HG03354 (cell line): ENCODE results near the gene FOXK2.

Experiments
- ATAC-seq: cut with Tn5 transposase; IDR thresholded peaks from one replicate; pipeline ENCODE4 v1.9.1; 2021; ENCODE audit warnings: mild to moderate bottlenecking; ENCODE audit not compliant: unreplicated experiment, poor library complexity, severe bottlenecking

FOXK2 gene

DNA sequence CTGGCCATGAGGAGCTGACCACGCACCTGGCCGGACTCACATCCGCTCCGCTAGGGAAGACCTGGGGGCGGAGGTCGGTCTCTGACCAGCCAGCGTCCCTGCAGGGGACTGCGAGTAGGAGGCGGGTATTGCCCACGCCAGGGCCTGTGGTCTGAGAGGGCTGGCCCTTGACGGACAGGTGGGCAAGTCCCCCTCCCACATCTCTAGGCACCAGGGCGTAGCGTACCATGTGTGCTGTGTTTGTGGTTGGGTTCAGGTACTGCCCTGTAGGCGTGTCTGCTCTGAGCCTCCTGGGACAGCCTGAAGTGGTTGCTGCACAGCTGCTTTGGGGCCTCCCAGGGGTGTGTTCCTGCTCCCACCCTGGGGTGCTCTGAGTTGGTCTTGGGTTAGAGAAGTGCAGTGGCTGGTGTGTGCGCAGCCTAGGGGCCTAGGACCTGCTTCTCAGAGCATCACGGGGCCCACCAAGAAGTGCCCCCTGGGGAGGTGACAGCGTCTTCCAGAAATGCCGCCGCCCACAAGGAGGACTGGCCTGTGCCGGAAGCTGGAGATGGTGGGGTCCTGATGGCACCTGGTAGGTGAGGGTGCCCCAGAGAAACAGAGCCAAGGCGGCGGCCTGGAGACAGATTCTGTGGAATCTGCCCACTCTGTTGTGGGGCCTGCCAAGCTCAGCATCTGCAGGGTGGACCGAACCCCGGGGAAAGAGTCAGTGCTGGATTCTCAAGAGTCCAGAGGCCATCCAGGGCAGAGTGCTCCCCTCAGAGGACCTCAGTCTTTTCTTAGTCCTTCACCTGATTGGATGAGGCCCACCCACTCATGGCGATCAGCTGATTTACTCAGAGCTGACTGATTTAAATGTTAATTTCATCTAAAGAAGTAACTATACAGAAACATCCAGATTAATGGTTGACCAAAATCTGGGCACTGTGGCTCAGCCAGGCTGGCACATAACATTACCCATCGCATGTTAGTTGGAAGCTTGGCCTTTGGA, 80.4 kb downstream of the FOXK2 start:
- ATAC-seq: no peak

DNA sequence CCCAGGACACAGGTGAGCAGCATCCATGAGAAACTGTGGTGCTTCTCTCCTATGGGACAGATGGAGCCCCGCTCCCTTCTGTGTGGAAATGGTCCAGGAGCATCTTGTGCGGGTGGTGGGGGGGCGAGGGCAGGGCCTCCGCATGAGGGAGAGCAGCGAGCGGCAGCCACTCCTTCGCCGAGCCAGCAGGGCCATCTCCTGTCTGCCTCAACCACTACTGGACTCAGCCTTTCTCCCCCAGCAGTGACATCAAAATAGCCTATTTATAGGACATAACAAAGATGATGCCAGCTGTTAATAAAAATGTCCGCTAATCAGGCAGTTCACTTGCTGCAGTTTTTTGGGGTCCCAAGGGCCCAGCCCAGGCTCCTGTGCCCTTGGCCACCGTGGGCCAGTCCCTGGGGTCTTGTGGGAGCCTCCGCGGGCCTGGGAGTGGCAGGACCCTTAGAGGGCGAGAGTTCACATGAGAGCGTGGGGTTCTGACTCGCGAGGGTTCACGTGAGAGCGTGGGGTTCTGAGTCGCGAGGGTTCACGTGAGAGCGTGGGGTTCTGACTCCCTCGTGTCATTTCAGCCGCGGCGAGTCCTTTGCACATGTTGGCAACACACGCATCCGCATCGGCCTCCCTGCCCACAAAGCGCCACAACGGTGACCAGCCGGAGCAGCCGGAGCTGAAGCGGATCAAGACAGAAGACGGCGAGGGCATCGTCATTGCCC, 81.4 kb downstream of the FOXK2 start:
- no peak for ATAC-seq

DNA sequence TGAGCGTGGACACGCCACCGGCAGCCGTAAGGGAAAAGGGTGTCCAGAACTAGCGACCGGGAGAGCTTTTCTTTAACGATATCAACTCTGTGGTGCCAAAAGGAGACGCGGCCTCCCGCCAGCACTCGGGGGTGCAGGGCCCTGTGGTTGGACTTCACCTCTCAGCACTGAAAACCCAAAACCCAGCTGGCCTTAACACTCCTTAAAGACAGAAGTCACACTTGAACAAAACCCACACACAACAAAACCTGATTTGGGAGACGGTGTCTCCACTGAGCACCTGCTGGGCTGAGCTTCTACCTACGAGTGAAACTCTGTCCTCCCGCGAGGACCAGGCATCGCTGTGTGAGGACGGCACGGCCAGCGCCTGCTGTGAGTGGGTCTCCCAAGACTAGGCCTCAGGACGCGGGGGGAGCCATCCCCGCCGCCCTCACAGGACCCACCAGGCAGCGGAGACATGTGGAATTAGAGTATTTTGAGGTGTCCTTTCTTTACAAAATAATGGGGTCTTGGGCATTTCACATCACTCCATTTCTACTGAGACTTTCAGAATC, 82.0 kb downstream of the FOXK2 start:
- no peak for ATAC-seq

DNA sequence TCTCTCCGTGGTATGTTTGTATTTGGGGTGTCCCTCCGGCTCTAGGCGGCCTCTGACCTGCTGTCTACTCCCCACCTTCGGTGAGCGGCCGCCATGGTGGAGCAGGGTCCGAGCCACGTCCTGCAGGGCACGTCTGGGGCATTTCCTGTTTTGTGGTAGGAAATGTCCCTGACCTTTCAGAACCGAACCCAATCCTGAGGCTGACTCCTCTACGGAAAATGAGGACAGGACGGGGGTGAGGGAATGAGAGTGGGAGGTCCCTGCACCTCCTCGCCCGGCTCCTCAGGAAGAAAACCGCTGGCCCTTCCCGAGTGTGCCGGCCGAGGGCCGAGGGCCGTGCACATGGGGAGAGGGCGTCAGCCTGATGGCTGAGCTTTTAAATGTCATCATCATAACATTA, 83.0 kb downstream of the FOXK2 start:
- ATAC-seq: no peak

DNA sequence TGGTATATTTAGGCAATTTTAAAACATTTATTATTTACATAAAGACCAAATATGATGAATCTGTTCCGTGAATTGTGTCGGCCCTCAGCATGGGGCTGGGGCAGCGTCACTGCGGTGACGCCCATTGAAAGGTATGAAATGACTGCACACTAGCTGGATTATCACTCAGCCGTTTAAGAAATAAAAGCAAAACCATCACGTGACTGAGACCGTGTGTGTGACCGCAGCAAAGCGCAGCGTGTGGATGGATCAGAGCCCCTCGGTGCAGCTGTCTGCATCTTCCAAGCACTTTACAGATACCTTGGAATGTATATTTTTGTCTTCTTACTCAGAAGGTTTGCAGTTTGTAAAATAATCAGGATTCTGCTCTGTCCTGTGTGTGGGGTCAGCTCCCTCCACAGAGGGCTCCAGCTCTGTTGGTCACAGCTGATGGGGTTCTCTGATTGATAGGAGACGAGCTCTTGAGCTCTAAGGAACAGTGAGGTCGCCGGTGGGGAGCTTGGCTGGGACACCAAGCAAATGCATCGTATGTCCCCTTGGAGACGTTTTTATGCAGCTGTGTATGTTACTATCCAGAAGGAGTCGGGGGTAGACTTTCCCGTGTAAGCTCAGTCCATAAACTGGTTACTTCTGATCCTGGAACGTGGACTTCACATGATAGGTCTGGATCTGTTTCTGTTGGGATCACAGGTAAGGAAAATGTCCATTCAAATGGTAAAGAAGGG, 83.6 kb downstream of the FOXK2 start:
- ATAC-seq: no peak

DNA sequence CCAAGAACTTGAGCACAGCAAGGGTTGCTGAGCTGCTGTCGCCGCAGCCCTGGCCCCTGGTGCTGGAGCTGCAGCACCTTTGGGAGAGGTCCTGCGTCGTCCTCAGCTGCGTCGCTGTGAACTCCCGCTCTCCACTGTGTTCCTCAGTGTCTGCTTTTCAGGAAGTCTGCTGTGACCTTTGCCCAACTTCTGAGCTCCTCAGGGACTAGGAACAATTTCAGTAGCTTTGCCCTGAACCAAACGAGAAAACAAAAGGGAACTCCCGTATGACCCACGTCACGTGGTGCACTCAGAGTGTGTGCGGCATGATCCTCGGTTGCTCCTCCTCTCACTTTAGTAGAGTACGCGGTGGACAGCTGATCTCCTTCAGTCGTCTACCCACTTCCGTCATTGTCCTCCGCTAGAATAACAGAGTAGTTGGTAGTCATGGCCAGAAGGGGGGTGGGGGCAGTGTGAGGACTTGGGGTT, 84.5 kb downstream of the FOXK2 start:
- no peak for ATAC-seq

DNA sequence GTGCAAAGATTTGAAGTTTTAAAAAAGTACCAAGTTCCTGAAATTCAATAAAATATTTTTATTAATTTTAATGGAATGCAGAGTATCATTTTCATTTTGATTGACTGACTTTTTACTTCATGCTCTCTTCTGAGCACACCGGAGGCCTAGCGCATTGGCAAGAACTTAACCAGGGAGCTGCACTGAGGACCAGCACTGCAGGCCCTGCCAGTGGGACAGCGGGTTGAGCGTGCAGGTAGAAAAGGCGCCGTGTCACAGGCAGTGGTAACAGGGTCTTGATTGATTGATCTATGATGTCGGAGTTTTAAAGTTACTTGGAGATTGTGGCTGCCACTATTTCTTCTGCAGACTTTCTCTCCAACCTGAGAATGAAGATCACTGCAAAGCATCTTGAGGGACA, 85.0 kb downstream of the FOXK2 start:
- no peak for ATAC-seq

DNA sequence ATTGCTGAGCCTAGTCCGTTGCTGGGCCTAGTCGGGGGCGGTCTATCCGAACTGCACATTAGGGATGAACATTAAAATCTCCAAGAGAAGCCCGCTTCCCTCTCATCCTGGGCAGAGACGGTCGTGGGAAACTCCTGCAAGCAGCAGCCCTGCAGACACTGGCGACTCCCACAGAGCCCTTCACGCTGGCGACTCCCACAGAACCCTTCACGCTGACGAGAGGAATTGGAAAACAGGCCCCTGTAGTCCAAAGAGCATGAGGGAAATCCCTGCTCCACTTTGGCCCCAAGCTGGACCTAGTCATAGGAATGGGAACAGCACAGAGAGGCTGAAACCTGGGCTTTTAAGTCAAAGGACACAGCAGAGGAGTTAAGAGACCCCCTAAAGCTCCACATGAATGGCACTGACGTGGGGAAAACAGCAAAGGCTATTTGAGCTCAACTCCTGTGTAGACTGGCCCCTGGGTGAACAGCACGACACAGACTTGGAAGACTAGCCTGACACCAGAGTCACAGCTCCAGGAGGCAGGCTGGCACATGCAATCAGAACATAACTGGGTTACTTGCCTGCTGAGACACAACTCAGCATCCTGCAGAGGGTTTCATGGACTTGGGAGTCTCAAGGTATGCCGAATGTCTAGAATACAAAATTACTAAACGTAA, 86.5 kb downstream of the FOXK2 start:
- ATAC-seq: no peak

DNA sequence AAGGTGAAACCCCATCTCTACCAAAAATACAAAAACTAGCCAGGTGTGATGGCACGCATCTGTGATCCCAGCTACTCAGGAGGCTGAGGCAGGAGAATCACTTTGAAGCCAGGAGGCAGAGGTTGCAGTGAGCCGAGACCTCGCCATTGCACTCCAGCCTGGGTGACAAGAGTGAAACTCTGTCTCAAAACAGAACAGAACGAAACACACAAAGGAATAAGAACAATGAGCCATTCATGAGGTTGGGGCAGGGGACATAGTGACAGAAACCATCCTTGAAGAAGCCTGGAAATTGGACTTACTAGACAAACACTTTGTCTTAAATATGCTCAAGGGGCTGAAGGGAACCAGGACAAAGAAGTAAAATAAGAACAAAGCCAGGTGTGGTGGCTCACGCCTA, 89.3 kb downstream of the FOXK2 start:
- no peak for ATAC-seq

DNA sequence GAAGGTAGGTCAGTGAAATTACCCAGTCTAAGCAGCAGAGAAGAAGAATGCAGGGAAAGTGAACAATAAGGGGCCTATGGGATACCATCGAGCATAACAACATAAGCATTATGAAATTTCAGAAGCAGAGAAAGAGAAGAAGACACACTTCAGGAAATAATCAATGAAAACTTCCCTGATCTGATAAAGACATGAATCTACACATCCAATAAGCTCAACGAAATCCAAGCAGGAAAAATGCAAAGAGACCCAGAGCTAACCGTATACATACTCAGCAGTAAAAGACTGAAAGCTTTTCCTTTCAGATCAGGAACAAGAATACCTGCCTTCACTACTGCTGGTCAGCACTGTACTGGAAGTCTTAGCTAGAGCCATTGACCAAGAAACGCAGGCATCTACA, 90.1 kb downstream of the FOXK2 start:
- no peak for ATAC-seq

DNA sequence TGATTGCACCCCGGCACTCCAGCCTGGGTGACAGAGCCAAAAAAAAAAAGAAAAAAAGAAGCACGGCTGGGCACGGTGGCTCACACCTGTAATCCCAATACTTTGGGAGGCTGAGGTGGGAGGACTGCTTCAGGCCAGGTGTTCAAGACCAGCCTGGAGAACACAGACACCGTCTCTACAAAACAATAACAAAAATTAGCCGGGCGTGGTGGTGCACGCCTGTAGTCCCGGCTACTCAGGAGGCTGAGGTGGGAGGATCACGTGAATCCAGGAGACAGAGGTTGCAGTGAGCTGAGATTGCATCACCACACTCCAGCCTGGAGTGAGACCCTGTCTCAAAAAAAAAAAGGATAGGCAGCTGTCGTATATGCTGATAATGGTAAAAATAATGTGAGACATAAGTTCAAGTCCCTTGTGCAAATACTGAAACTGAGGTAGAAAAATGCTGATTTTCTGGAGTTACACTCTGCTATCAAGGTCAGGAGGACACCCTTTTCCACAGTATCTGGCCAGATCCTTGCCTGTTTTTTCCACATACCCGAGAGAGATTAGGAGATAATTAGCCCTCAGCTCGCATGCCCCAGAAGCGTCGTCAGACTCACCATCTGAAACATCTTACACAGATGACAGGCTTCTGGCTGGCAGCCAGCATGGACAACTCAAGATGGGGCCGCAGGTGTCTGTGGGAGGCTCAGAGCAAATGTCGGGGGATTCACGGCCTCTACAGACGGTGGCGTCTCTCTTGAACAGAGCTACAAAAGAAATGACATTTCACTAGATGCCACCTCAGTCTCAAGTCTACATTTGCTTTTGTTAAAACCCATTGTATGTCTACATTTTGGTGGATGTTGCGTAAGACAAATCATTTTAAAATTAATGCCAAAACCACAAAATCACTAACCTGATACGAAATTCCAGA, 91.9 kb downstream of the FOXK2 start:
- no peak for ATAC-seq

DNA sequence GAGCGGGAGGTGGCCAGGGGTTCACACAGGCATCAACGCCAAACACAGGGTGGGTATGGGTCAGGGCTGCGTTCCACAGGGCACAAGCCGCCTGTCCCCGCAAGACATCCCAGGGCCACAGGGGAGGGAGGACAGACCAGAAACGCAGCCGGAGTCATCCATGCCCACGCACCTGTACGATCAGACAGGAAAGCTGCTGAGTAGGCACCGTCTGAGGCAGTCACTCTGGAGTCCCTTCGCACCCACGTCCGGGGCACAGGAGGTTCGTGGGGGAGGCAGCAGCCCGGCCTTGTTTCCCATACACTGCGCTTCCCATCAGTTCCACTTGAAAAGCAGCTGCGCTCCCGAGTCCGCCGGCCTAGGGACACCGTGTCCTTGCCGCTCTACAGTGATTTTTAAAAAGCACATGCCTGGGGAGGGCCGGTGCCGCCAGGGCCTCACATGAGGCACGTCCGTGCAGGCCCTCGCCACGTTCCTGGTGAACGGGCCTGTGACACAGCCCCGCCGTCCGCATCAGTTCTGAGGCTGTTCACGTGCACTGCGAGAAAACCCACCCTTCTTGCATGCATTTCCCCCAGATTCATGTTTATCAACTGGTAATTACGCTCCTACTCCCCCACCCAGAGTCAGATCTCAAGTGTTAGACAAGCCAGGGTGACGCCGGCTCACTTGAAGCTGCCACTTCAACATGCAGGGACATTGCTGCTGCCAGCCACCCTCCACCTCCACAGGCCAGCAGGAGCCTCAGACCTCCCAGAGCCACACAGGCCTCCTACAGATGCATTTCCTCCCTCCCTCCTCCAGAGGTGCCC, 94.0 kb downstream of the FOXK2 start:
- no peak for ATAC-seq

DNA sequence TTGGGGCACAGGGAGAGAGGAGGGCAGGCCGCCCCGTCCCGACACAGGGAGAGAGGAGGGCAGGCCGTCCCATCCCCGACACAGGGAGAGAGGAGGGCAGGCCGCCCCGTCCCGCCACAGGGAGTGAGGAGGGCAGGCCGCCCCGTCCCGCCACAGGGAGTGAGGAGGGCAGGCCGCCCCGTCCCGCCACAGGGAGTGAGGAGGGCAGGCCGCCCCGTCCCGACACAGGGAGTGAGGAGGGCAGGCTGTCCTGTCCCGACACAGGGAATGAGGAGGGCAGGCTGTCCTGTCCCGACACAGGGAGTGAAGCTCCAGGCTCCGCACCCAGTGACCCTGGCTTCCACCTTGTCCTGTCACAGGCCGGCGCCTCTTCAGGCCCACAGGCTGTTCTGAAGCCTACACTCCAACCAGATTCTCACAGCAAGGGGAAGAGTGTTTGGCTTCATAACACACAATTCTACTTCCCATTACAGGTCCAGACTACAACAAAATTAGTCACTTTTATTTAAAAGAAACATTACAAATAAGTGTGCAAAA, 94.6 kb downstream of the FOXK2 start:
- ATAC-seq: no peak

DNA sequence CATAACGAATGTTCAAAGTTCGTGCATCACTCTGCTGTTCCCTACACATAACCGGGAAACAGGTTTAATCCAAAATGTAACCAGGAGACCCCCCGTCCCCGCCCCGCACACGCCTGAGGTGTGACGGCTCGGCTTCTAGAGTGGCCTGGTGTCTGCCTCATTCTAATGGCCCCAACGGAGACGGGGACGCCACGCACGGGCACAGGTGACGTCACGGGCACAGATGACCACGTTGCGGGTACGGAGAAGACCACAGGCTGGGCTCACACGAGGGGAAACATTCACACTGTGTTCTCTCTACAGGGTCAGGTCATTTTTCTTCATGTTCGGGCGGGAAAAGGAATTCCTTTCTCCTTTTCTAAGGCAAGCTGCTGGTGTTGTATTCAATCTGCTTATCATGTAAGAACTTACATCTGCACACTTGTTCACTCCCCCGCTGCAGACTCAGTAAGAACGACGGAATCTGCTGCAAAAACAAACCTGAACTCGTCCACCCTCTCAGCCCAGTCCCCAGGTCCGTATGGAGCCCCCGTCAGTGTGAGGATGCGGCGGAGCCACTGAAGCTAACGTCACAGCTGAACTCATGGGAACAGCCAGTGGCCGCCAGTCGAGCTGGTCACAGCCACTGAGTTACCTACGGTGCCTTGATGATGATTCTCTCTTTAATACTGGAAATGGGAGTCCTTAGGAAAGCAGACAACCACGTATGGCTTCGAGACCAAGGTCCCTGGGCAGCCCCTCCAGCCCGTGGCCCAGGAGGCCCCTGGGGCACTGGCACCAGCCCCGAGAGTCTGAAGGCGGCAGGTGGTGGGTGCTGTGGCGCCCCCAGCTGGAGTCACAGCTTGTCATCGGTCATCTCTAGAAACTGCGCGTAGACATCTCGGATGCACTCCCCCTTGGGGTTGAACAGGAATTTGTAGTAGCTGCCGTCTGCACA, 95.8 kb downstream of the FOXK2 start:
- ATAC-seq: no peak

DNA sequence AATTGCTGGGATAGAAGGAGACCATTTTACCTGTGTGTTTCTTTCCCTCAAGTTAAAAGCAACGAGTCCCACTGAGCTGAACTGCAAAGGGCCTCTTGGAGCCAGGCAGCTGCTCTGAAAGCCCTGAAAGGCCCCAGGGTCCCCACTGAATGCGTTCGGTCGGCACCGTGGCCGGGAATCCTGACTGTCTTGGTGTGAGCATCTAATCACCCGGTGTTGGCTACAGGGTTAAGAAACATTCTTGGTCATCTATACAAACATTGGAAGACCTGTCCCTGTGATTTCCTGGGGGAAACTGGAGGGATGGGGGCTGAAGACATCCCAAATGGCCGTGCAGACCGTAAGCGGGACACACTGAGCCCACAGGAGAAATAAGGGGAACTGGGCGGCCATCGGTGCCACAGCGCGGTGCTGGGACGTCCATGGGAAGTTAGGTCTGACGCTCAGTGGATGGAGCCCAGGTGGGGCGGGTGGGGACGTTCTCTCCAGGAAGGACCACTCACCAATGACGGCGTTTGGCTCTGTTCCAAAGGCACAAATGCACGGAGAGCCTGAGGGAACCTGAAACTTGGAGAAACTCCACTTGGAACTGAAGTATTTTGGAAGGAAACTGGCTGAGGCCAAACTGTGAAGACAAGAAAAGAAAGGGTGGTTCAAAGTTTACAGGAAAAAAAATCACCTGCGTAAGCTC, 96.6 kb downstream of the FOXK2 start:
- ATAC-seq: no peak

DNA sequence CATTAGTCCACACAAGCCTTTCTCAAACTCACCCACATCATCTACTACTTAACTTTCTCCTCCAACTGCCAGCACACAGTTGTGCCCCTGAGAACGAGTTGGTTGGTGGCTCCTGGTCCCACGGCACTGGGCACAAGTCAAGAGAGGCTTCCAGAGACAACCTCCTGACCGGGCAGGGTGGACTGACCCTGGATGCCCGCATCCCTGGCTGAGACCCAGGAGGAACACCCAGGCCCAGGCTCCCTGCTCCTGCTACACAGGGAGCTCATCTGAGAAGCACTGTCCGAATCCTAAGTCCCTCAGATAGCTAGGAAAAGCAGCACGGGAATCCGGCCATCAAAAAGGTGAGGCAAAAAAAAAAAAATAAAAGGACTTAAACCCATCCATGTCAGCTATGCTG, 99.7 kb downstream of the FOXK2 start:
- ATAC-seq: no peak
